GM13977 (cell line): ENCODE data around the gene DIMT1.

Experiments
- DNase-seq: peaks from one replicate; pipeline ENCODE4 v3.0.0; 2012; ENCODE audit warnings: low spot score
- in situ Hi-C: fragments of 300-500 bp; cut with MboI; formaldehyde crosslinking; loops from one replicate; pipeline ENCODE4 v1.12.0; 2022; ENCODE audit warnings: low sequenced_read_pairs, low pct_unique_long_range_greater_than_20kb, mixed read lengths, inconsistent platforms; ENCODE audit not compliant: unreplicated experiment
- TF ChIP-seq, protein P1 (sequence below): IDR thresholded peaks from 2 replicates; pipeline ENCODE4 v1.5.1; 2012; ENCODE audit warnings: mild to moderate bottlenecking, control low read depth; ENCODE audit not compliant: insufficient read depth; ENCODE audit errors: extremely low read depth, missing control alignments

The DIMT1 gene

GRCh38 chr5:62421414-62421813 lies 17.7 kb upstream of the DIMT1 start:
- in situ Hi-C loops, result no loop called here
- TF ChIP-seq, protein P1, sequence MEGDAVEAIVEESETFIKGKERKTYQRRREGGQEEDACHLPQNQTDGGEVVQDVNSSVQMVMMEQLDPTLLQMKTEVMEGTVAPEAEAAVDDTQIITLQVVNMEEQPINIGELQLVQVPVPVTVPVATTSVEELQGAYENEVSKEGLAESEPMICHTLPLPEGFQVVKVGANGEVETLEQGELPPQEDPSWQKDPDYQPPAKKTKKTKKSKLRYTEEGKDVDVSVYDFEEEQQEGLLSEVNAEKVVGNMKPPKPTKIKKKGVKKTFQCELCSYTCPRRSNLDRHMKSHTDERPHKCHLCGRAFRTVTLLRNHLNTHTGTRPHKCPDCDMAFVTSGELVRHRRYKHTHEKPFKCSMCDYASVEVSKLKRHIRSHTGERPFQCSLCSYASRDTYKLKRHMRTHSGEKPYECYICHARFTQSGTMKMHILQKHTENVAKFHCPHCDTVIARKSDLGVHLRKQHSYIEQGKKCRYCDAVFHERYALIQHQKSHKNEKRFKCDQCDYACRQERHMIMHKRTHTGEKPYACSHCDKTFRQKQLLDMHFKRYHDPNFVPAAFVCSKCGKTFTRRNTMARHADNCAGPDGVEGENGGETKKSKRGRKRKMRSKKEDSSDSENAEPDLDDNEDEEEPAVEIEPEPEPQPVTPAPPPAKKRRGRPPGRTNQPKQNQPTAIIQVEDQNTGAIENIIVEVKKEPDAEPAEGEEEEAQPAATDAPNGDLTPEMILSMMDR, result no peak
- no peak for DNase-seq

DNA sequence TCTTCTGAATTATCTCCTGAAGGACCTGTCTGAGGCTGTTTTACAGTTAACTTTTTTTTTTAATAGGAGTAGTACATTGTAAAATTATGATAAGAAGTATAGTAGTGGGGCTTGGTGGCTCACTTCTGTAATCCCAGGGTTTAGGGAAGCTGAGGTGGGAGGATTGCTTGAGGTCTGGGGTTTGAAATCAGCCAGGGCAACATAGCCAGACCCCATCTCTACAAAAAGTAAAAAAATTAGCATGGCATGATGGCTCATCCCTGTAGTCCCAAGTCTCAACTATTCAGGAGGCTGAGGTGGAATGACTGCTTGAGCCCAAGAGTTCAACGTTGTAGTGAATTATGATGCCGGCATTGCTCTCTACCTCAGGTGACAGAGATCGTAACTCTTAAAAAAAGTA lies 15.9 kb upstream of the DIMT1 start:
- DNase-seq, result no peak
- in situ Hi-C loops, result no loop called here
- TF ChIP-seq, protein P1, result no peak

DNA sequence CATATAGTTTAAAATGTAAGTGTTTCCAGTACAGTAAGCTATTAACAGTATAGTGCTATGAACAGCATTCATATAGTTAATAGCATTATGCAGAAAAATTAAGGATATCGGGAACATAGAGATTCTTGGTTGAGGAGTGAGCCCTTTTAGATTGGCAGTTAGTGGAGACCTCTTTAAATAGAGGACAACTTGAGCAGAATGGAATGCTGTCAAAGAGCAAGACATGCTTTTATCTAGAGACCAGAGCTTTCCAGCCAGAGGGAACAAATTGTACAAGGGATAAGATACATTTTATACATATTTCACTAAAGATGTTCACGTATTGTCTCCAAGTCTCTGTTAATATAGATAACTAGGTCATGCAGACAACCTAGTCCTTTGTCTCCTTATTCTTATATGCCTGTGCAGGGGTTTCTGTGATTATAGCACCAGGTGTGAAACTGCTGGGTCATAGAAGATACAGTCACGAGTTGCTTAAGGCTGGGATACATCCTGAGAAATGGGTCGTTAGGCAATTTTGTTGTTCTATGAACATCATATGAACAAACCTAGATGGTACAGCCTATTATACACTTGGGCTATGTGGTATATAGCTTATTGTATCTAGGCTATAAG lies 14.9 kb upstream of the DIMT1 start:
- TF ChIP-seq, protein P1, result no peak
- DNase-seq, result no peak
- in situ Hi-C loops, result no loop called here

- TF ChIP-seq, protein P1, result no peak
- no peak for DNase-seq
- in situ Hi-C loops, result no loop called here
Measured at GRCh38 chr5:62413711-62414110, 10.0 kb upstream of the DIMT1 start.

GRCh38 chr5:62412549-62413329 lies 9.0 kb upstream of the DIMT1 start, which contains the start of gene IPO11:
Gene IPO11, plus strand, starts transcription at chr5:62412763. Its CDS starts 24,517 bp downstream, at chr5:62437280.
- in situ Hi-C loops, result no loop called here
- TF ChIP-seq, protein P1, result no peak
- peak; percentile 95 for DNase-seq

- in situ Hi-C loops, result no loop called here
- DNase-seq, result no peak
- TF ChIP-seq, protein P1, result no peak
Measured at GRCh38 chr5:62395210-62395950, 8.3 kb downstream of the DIMT1 start.
